Measurements from ENCODE around the gene TICRR.

TICRR gene

GRCh38 chr15:89550427-89550826, 24.8 kb upstream of the TICRR start:
- TF ChIP-seq, protein P1, sequence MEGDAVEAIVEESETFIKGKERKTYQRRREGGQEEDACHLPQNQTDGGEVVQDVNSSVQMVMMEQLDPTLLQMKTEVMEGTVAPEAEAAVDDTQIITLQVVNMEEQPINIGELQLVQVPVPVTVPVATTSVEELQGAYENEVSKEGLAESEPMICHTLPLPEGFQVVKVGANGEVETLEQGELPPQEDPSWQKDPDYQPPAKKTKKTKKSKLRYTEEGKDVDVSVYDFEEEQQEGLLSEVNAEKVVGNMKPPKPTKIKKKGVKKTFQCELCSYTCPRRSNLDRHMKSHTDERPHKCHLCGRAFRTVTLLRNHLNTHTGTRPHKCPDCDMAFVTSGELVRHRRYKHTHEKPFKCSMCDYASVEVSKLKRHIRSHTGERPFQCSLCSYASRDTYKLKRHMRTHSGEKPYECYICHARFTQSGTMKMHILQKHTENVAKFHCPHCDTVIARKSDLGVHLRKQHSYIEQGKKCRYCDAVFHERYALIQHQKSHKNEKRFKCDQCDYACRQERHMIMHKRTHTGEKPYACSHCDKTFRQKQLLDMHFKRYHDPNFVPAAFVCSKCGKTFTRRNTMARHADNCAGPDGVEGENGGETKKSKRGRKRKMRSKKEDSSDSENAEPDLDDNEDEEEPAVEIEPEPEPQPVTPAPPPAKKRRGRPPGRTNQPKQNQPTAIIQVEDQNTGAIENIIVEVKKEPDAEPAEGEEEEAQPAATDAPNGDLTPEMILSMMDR (IDR thresholded peaks at IDR 0.05; ENCODE audit: insufficient read depth, low read length, poor library complexity, severe bottlenecking): no peak
- Histone ChIP-seq H3K36me3 (ENCODE audit: control insufficient read depth, insufficient read depth, low read length) (no peaks in the 10 kb centered on the region), H3K27me3 (replicated peaks; ENCODE audit: control insufficient read depth, insufficient read depth, low read length) (no peaks in the 10 kb centered on the region), H3K4me3 (replicated peaks; ENCODE audit: low read depth, low read length) (no peak overlapping the region)
- no peak for DNase-seq (ENCODE audit: extremely low read depth, insufficient read length)

- TF ChIP-seq, protein P1 (IDR thresholded peaks at IDR 0.05; ENCODE audit: insufficient read depth, low read length, poor library complexity, severe bottlenecking): no peak
- H3K4me3 ChIP-seq (replicated peaks; ENCODE audit: low read depth, low read length): no peak overlapping the region
- no peaks in the 10 kb centered on the region for H3K36me3 ChIP-seq (ENCODE audit: control insufficient read depth, insufficient read depth, low read length)
- no peak for DNase-seq (ENCODE audit: extremely low read depth, insufficient read length)
- H3K27me3 ChIP-seq (replicated peaks; ENCODE audit: control insufficient read depth, insufficient read depth, low read length): no peaks in the 10 kb centered on the region
Observed at GRCh38 chr15:89551550-89551949, 23.7 kb upstream of the TICRR start.

- TF ChIP-seq, protein P1 (IDR thresholded peaks at IDR 0.05; ENCODE audit: insufficient read depth, low read length, poor library complexity, severe bottlenecking): no peak
- no peak for DNase-seq (ENCODE audit: extremely low read depth, insufficient read length)
- Histone ChIP-seq H3K36me3 (ENCODE audit: control insufficient read depth, insufficient read depth, low read length) (no peaks in the 10 kb centered on the region), H3K27me3 (replicated peaks; ENCODE audit: control insufficient read depth, insufficient read depth, low read length) (no peaks in the 10 kb centered on the region), H3K4me3 (replicated peaks; ENCODE audit: low read depth, low read length) (no peak overlapping the region)
Observed at GRCh38 chr15:89553632-89554031, 21.6 kb upstream of the TICRR start.

DNA sequence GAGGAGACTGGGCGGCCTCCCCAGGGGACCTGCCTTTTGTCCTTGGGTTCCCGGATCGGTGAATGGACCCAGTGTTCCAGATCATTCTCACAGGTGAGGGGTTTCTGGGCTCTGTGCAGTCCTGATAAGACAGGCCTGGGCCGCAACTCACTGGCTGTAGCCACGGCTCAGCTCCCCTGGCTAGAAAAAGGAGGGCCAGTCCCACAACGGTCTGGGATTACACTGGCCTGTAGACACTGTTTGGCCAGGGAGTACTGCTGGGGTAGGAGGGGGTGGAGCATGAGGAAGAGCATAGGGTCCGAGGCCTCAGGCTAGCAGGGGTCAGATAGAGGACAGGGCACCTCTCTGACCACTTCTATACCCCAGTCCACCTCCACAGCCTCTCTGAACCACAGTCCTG, 21.0 kb upstream of the TICRR start:
- H3K4me3 ChIP-seq (replicated peaks; ENCODE audit: low read depth, low read length): no peak overlapping the region

GRCh38 chr15:89555768-89556167, 19.5 kb upstream of the TICRR start:
- TF ChIP-seq, protein P1 (IDR thresholded peaks at IDR 0.05; ENCODE audit: insufficient read depth, low read length, poor library complexity, severe bottlenecking): no peak
- no peak for DNase-seq (ENCODE audit: extremely low read depth, insufficient read length)
- Histone ChIP-seq H3K27me3 (replicated peaks; ENCODE audit: control insufficient read depth, insufficient read depth, low read length) (no peaks in the 10 kb centered on the region), H3K4me3 (replicated peaks; ENCODE audit: low read depth, low read length) (no peak overlapping the region), H3K36me3 (ENCODE audit: control insufficient read depth, insufficient read depth, low read length) (no peaks in the 10 kb centered on the region)

More for the DNA sequence above, 21.0 kb upstream of the TICRR start:
- Histone ChIP-seq H3K36me3 (ENCODE audit: control insufficient read depth, insufficient read depth, low read length) (no peaks in the 10 kb centered on the region), H3K27me3 (replicated peaks; ENCODE audit: control insufficient read depth, insufficient read depth, low read length) (no peaks in the 10 kb centered on the region)
- no peak for DNase-seq (ENCODE audit: extremely low read depth, insufficient read length)
- TF ChIP-seq, protein P1 (IDR thresholded peaks at IDR 0.05; ENCODE audit: insufficient read depth, low read length, poor library complexity, severe bottlenecking): no peak
